SK-N-MC (cell line): ENCODE measurements around the gene FES.

Experiments
- DNase-seq: peaks from one replicate; pipeline ENCODE4 v3.0.0-alpha.2; 2011; ENCODE audit warnings: low read depth, low spot score
- H3K27ac ChIP-seq: fragments of 200-600 bp; sonication (generic); 2 replicates; pipeline ENCODE4 v1.5.1; 2016; ENCODE audit warnings: mixed run types
- H3K36me3 ChIP-seq: fragments of 200-600 bp; sonication (generic); 2 replicates; pipeline ENCODE4 v1.6.1; 2017; ENCODE audit warnings: antibody characterized with exemption, low read length, mixed read lengths; ENCODE audit not compliant: insufficient read depth
- H3K4me3 ChIP-seq: fragments of 200-600 bp; sonication (generic); 2 replicates; pipeline ENCODE4 v1.5.1; 2016
- H3K9ac ChIP-seq: fragments of 200-600 bp; sonication (generic); 2 replicates; pipeline ENCODE4 v1.8.0; 2017; ENCODE audit warnings: mixed run types, mixed read lengths; ENCODE audit not compliant: insufficient read length
- H3K9me3 ChIP-seq: fragments of 200-600 bp; sonication (generic); 2 replicates; pipeline ENCODE4 v1.6.1; 2017; ENCODE audit warnings: low read depth, mild to moderate bottlenecking, antibody characterized with exemption, low read length, moderate library complexity, mixed read lengths
- EZH2 ChIP-seq: fragments of 200-600 bp; sonication (generic); IDR thresholded peaks from one replicate; pipeline ENCODE4 v1.6.1; 2017; ENCODE audit warnings: antibody characterized with exemption
- FOXP2 ChIP-seq: optimal IDR thresholded peaks from 2 replicates; pipeline ENCODE3; 2011; ENCODE audit warnings: mild to moderate bottlenecking, moderate library complexity; ENCODE audit not compliant: insufficient read depth; ENCODE audit errors: extremely low read length, control extremely low read depth
- POLR2AphosphoS5 ChIP-seq: IDR thresholded peaks from 2 replicates; pipeline ENCODE4 v1.6.1; 2012; ENCODE audit warnings: mild to moderate bottlenecking, low read depth, low read length, borderline replicate concordance

FES gene

GRCh38 chr15:90942354-90943120, 58.2 kb downstream of the FES start:
- Histone ChIP-seq H3K4me3 (no peak overlapping the region), H3K36me3 (peaks cover 61% of the 10 kb centered on the region; the same call in 1 of the 2 replicates), H3K27ac (no peak overlapping the region), H3K9ac (no peak overlapping the region), H3K9me3 (no peaks in the 10 kb centered on the region)
- TF ChIP-seq FOXP2 (no peak), POLR2AphosphoS5 (no peak), EZH2 (no peak)
- DNase-seq = no peak

GRCh38 chr15:90945091-90945490, 60.8 kb downstream of the FES start:
- DNase-seq = no peak
- H3K27ac ChIP-seq = no peak overlapping the region
- H3K9ac ChIP-seq = no peak overlapping the region
- peaks cover 54% of the 10 kb centered on the region; the same call in 1 of the 2 replicates for H3K36me3 ChIP-seq
- no peak for TF ChIP-seq POLR2AphosphoS5
- TF ChIP-seq EZH2 = no peak
- no peak for TF ChIP-seq FOXP2
- H3K9me3 ChIP-seq = no peaks in the 10 kb centered on the region
- H3K4me3 ChIP-seq = no peak overlapping the region
